ENCODE data around the gene PRKAG3.
"Not testable (repeated sequence)": the region's sequence is repeated elsewhere in the genome, so short reads cannot be mapped to it uniquely, and the experiment has no call there.

Gene PRKAG3

DNA sequence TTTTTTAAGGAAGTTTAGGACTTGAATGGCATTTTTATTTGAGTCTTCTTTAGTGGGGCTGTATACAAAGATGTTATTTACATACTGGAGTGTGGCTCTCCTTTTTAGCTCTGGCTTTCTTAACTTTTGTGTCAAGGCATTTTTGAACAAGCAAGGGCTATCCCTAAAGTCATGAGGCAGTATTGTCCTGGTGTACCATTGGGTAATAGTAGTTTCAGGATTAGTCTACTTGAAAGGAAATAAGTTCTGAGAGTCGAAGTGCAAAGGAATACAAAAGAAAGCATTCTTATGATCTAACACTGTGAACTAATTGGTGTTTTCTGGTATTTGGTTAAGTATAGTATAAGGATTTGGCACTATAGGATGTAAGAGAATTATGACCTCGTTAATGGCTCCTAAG is 51.6 kb downstream of the PRKAG3 start:
- no peak for DNase-seq

DNA sequence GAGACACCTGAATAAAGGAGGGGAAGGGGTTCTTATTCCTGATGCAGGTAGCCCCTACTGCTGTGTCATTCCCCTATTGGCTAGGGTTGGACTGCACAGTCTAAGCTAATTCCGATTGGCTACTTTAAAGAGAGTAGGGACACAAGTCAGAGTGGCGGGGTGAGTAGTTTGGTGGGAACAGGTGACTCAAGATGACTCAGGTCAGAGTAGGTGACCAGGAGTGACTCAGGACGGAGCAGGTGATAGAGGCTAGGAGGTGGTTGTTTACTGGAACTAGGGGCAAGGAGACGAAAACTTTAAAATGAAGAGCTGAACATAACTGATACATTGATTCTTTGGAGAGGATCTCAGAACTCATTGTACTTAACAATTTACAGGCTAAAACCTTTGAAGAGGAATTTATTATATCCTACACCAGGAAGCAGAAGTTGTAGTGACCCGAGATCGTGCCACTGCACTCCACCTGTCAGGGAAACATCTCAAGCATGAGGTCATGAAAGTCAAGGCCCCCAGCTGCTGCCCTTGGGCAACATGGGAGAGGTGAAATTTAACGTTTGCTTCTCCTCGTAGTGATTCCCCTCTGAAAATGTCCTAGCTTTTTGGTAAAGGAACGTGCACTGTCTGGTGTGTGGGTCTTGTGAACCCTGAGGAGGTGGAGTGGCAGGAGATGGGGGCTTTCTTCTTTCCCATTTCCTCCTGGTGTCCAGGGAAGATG is 54.2 kb downstream of the PRKAG3 start:
- no peak for DNase-seq

DNA sequence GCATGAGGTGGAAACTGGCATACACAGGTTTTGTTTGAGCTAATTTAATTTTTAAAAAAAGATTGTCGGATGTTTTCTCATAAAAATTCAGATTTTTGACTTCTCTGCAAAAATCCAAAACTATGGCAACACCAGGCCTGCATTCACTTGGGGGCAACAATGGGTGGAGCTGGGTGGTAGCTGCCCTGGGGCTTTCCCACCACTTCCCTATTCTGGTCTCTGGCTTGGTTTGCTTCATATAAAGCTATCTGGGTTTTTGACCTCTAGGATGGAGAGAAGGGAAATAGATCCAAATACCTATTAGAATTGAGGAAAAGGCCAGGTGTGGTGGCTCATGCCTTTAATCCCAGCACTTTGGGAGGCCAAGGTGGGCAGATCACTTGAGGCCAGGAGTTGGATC is 55.1 kb downstream of the PRKAG3 start:
- DNase-seq = no peak

DNA sequence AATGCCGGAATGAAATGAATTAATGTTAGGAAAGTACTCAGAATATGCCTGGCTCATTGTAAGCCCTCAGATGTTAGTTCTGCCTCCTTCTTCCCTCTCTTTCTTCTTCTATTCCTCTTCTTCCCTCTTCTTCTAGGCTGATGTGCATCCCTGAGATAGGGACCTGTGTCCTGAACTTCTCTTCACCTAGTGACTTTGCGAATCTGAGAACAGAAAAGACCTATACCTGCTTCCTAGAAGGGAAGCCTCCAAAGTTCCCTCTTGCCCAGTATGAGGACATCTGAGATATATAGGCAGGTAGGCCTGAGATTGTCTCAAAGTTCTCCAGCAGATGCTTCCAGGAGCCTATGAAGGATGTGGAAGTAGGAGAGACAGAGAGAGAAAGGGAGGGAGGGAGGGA is 57.7 kb downstream of the PRKAG3 start:
- DNase-seq = no peak

- not testable (repeated sequence) for DNase-seq
These were observed 58.8 kb downstream of the PRKAG3 start for GRCh38 chr2:218772759-218773158.
